Limb (tissue), 2 donors: ENCODE results near the gene ERBB4.
"Not testable (repeated sequence)": the region's sequence is repeated elsewhere in the genome, so short reads cannot be mapped to it uniquely, and the experiment has no call there.

ENCODE experiments used
- DNase-seq, 2 donors: peaks; one replicate each; pipeline ENCODE4 v3.0.0-alpha.2; 2016; ENCODE audit errors: extremely low spot score in 2 of 2

The ERBB4 gene

DNA sequence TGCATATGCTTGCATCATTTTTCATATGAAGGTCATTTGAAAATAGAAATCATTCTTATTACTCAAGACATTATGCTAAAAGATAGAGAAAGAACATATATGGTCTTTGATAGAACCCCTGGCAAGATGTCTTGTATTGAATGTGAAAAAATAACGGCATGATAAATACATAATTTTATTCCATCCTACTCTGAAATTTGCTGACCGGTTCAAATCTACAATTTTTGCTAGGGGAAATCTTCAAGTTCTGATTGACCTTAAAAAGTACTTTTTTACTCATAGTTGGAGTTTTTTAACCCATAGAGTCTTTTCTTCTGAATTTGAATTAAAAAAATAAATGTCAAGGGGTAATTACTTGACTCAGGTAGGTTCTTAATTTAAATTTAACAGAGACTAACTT, 920.8 kb downstream of the ERBB4 start:
- DNase-seq, result no peak

- DNase-seq, result no peak
Observed at GRCh38 chr2:211611621-211612020, 927.0 kb downstream of the ERBB4 start.

DNA sequence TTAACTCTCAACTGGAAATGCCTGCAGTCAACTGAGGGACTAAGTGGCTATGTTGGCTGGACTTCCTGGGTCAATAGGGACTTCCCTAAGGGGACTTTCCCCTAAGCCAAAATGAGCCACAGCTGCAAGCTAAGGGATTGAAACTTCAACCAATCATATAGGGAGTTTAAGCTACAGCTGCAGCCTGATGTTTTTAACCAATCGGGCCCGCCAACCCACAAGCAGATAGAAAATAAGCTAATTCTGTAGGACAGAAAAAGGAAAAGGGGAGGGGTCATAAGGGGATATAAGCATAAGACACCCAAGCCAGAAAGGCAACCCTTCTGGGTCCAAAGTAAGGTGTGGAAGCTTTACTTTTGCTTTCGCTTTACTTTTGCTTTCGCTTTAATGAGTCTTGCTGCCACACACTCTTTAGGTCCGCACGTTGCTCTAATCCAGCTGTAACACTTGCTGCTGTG, 927.5 kb downstream of the ERBB4 start:
- no peak for DNase-seq

DNA sequence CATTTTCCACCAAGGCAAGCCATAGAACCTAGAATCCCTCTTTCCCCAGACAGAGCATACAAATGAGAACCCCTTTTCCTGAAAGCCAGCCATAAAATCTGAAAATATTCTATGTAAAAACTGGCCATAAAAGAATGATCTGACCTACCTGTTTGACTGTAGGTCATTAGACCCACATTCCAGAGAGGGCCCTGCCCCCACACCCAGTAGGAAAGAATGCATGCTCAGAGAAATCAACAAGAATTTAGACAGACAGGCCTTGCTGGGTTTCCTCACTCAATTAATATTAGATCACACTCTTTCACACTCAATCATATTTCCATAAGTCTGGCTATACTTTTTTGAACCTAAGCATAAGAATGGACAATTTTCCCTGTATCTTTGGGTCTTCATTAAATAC, 929.5 kb downstream of the ERBB4 start:
- no peak for DNase-seq

GRCh38 chr2:211599146-211599545, 939.5 kb downstream of the ERBB4 start:
- DNase-seq, result no peak

- DNase-seq, result no peak
Observed at GRCh38 chr2:211598238-211598637, 940.4 kb downstream of the ERBB4 start.

DNA sequence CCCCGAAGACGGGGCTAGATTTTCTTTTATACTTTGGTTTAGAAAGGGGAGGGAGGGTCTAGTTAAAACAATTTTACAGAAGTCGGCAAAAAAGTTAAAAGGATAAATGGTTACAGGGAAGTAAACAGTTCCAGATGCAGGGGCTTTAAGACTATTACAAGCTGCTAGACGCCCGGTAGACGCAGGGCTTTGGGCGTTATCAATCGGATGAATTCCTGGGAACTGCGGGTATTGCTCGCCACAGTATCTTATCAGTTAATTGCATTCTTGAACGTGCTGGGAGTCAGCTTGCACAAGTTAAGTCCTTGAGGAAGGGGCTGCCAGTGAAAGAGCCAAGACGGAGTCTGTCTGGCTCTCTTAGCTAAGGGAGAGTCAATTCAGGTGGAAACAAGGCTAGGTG, 946.6 kb downstream of the ERBB4 start:
- not testable (repeated sequence) for DNase-seq

DNA sequence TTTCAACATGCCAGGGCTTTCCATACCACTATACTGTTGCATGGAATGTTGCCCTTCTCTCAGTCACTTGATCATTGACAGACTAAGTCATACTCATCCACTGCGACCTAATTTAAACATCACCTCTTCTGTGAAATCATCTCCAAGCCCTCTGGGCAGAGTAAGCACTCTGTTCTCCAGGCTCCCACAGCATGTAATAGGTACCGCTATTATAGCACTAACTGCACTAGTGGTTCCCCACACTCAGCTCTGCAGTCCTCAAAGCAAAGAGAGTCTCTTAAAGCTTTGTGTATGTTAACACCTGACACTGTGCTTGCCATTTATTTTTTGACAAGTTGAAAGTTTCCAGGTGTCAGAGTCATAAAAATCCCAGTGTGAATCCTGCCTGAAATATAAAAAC, 947.2 kb downstream of the ERBB4 start:
- no peak for DNase-seq

DNA sequence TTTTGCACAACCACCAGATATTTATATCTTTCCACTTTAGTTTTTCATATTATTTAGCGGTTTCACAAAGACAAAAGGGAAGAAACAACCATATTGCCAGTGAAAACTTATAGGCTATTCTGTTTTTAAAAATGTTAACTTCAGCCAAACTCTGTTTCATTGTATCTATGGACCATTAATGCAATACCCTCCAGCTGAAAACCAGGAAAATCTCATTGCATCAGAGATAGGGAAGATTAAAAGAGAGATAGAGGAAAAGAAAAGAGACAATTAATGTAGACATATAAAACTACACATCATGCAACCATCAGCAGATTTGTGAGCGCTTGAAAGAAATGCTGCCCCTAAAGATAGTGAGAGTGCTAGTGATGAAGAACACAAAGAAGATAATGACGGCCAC, 970.2 kb downstream of the ERBB4 start:
- no peak for DNase-seq

DNA sequence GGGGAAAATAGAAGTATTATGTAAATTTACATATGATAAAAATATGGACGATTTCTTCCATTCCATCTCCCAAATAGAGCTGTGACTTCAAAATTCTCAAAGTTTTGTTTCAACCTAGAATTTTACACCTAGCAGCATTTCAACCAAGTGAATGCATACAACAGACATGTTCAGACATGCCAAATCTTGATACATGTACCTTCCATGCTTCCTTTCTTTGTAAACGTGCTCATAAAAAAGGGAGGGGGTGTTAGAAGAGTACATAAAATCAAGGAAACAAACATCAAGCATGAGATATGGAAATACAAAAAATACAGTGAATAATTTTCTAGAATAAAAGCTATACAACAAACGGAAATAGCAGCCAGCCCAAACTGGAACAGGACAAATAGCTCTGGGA, 974.2 kb downstream of the ERBB4 start:
- DNase-seq, result no peak

DNA sequence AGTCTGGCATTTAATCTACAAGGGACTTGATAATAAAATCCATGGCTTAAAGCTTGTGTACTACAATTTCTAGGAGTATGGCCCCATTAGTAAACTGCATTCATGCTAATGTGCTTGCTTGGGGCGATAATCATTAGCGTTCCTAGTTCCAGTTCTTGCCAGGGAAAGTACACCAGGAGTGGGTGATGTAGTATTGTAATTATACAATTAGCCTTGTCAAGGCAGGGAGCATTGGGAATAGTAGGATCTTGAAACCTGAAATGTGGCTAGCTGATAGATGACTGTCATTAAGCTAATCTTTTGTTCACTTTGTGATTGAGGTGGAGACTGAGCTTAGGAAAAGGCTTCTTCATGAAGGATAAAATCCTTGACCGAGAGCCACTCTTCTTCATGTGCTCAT, 993.0 kb downstream of the ERBB4 start:
- DNase-seq, result no peak

- no peak for DNase-seq
Observed at GRCh38 chr2:211534632-211535031, 1004.0 kb downstream of the ERBB4 start.

GRCh38 chr2:211524248-211524647, 1014.4 kb downstream of the ERBB4 start:
- DNase-seq, result not testable (repeated sequence)

- DNase-seq, result no peak
Observed at GRCh38 chr2:211516537-211516936, 1022.1 kb downstream of the ERBB4 start.

GRCh38 chr2:211514049-211514448, 1024.6 kb downstream of the ERBB4 start:
- no peak for DNase-seq

- no peak for DNase-seq
Observed at GRCh38 chr2:211513446-211513845, 1025.2 kb downstream of the ERBB4 start.

GRCh38 chr2:211512806-211513205, 1025.8 kb downstream of the ERBB4 start:
- no peak for DNase-seq

DNA sequence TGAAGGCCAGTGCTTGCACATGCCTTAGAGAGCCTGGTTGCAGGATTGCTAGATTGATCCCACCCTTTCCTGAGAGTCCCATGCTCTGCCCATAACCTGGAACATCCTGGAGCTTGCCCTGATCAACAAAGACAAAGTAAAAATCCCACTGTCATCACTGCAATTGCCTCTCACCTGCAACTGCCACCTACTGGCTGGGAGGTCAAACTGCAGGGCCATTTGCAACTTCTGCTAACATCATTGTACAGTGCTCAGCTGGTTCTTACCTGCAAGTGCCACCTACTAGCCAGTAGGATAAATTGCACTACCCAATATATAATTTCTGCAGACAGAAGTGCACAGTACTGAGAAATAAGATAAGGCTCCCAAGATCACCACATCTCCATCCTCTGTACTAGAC, 1034.7 kb downstream of the ERBB4 start:
- no peak for DNase-seq

DNA sequence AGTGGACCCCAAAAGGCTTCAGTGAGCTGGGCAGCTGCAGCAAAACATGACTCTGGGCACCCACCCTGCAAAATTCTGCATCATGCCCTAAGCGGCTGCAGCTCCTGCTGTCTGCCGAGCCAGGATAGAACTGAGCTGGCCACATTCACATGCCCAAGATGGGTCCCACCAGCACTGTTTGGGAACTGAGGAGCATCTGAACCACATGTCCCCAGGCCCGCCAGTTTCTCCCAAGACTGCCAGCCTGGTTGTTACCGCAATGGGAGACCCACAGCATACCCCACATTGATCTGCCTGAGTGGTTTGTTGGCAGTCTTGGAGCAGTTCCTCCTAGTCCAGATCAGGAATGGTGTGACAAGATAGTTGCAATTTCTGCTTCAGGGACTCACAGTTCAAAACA, 1035.4 kb downstream of the ERBB4 start:
- no peak for DNase-seq

- no peak for DNase-seq
Observed at GRCh38 chr2:211498551-211499205, 1039.9 kb downstream of the ERBB4 start.

DNA sequence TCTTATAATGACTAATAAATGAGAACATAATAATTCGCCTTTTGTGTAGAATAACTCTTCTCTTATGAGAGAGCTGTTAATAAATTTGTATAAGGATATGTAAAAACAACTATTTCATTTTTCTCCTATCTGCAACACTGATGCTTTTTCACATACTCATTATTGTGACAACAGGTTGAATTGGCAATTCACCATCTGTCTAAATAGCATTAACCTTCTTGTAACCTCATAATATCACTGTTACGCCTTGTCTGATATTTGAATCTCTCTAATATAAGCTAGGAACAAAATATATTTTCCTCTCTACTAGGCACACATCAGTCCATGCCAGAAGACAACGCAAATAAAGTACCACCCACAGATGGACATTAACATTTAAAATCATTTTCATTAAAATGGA, 1043.3 kb downstream of the ERBB4 start:
- DNase-seq, result no peak

DNA sequence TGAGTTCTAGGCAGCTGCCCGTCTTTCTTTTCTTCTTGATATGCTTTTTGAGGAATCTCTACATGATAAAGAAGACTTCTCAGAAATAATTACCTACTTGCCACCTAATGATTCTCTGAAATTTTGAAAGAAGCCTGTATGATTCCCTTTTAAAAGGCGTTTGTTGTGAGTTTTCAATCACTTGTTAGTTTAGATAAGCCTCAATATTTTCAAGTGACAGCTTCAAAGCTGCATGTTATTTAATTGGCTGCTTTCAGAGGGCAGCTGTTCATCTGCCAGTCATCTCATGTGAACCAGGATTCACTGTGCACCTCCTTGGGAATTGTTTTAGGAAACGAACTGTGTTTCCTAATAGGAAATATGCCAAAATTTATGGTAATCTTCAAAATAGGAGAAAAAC, 1044.1 kb downstream of the ERBB4 start:
- DNase-seq, result no peak

- no peak for DNase-seq
Observed at GRCh38 chr2:211494085-211494484, 1044.5 kb downstream of the ERBB4 start.

DNA sequence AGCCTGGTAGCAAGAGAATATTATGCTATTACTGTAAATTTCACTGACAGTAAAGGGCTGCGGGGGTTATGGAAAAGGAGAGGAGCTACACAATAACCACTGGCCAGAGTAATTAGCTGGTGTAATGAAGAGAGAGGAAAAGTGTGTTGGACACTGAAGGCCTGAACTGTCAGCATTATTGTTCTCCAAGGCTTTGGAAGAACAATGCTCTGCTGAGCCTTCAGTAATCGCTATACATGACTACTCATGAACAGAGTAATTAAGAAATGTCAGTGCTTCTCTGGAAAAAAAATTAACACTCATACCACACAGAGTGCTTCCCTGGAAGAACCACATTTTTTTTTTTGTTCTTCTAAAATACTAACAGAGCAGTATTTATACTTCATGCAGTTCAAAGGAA, 1050.9 kb downstream of the ERBB4 start:
- no peak for DNase-seq
